Immature natural killer cell (primary cell): ENCODE results near the gene SLC19A1. TPM values are rescaled to one million over a fixed set of nuclear protein-coding genes. Genes with fewer than 3 reads are reported as not detected.

ENCODE experiments used
- DNase-seq, 3 donors: peaks; one replicate each; pipeline ENCODE4 v3.0.0; 2022; ENCODE audit warnings: mixed read lengths in 1 of 3
- H3K27ac Mint-ChIP-seq, 6 donors: one replicate each; pipeline ENCODE4 v1.8.0; 2020; ENCODE audit warnings: mixed read lengths in 6 of 6, mild to moderate bottlenecking in 5 of 6, inconsistent platforms in 4 of 6, moderate library complexity in 3 of 6
- H3K27me3 Mint-ChIP-seq, 3 donors: one replicate each; pipeline ENCODE4 v1.8.0; 2020 to 2021; ENCODE audit warnings: low read depth in 3 of 3, mild to moderate bottlenecking in 3 of 3, mixed read lengths in 3 of 3, moderate library complexity in 3 of 3, inconsistent platforms in 1 of 3
- H3K36me3 Mint-ChIP-seq, 3 donors: one replicate each; pipeline ENCODE4 v1.8.0; 2020; ENCODE audit warnings: mixed read lengths in 3 of 3, inconsistent platforms in 2 of 3, mild to moderate bottlenecking in 2 of 3
- H3K4me1 Mint-ChIP-seq, 2 donors: one replicate each; pipeline ENCODE4 v1.8.0; 2020; ENCODE audit warnings: inconsistent platforms in 2 of 2, mild to moderate bottlenecking in 2 of 2, mixed read lengths in 2 of 2, moderate library complexity in 1 of 2
- H3K4me3 Mint-ChIP-seq, 5 donors: one replicate each; pipeline ENCODE4 v1.8.0; 2020; ENCODE audit warnings: mild to moderate bottlenecking in 5 of 5, mixed read lengths in 5 of 5, inconsistent platforms in 3 of 5, moderate library complexity in 3 of 5
- H3K9me3 Mint-ChIP-seq, 6 donors: one replicate each; pipeline ENCODE4 v1.8.0; 2020; ENCODE audit warnings: mild to moderate bottlenecking in 6 of 6, mixed read lengths in 6 of 6, inconsistent platforms in 4 of 6, moderate library complexity in 3 of 6
- polyA plus RNA-seq, 3 donors: library from polyadenylated mRNA; unstranded; fragments of 300-500 nt; fragmentation: Illumina TruSeq; gene quantifications; one replicate each; pipeline ENCODE4 v1.2.3, GENCODE V29; 2021

Gene SLC19A1
- polyA plus RNA-seq, 3 donors from 2014 or later: 0.84 to 7.1 (median 1.7) TPM

DNA sequence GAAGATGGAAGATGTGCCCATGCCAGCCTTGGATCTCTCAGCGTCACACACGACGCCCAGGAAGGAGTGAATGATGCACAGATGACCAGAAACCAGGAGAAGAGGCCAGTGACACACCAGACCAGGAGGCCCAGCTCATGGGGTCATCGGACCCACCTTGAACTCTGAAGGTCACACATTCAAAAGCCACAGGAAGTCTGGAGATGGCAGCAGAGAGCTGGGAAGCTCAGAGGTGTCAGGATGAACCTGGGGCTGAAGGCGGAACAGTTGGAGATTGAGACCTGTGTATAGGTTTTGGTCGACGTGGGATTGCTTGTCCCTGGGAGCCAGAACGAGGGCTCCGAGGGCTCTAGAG, 43.6 kb downstream of the SLC19A1 start:
- Mint-ChIP-seq H3K27ac (no peak overlapping the region), H3K4me1 (peaks cover 4 to 8% of the 10 kb centered on the region in 2 donors), H3K36me3 (peaks cover 0 to 4% (median 0%) of the 10 kb centered on the region in 3 donors), H3K4me3 (no peak overlapping the region), H3K9me3 (no peaks in the 10 kb centered on the region), H3K27me3 (peaks cover 4 to 6% (median 5%) of the 10 kb centered on the region in 3 donors)
- no peak for DNase-seq

DNA sequence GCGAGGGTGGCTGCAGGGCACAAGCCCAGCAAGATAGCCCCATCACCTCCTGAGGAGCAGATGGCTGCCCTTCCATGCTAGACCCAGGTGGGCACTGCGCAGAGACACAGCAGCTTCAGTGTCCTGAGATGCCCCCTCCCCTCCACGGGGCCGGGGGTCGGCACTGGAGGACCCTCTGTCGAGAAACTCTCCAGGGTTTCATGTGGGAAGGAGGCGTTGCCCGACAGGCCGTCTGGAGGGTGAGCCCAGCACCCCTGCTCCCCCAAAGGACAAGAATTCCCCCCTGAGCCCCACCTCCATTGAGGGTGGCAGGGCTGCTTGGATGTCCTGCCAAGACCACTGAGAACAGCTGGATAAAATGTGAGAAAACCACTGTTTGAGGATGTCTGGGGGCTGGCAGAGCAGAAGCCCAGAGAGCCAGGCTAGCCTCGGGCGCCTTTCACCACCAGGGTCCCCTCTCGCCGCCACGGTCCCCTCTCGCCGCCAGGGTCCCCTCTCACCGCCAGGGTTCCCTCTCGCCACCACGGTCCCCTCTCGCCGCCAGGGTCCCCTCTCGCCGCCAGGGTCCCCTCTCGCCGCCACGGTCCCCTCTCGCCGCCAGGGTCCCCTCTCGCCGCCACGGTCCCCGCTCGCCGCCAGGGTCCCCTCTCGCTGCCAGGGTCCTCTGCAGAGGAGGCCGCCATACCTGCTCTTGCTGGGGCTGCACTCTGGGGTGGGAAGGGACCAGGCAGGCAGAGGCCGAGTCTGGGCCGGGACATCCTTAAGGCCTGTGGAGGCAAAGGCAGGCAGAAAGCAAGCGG, 44.2 kb downstream of the SLC19A1 start:
- no peaks in the 10 kb centered on the region for H3K9me3 Mint-ChIP-seq
- DNase-seq: no peak

DNA sequence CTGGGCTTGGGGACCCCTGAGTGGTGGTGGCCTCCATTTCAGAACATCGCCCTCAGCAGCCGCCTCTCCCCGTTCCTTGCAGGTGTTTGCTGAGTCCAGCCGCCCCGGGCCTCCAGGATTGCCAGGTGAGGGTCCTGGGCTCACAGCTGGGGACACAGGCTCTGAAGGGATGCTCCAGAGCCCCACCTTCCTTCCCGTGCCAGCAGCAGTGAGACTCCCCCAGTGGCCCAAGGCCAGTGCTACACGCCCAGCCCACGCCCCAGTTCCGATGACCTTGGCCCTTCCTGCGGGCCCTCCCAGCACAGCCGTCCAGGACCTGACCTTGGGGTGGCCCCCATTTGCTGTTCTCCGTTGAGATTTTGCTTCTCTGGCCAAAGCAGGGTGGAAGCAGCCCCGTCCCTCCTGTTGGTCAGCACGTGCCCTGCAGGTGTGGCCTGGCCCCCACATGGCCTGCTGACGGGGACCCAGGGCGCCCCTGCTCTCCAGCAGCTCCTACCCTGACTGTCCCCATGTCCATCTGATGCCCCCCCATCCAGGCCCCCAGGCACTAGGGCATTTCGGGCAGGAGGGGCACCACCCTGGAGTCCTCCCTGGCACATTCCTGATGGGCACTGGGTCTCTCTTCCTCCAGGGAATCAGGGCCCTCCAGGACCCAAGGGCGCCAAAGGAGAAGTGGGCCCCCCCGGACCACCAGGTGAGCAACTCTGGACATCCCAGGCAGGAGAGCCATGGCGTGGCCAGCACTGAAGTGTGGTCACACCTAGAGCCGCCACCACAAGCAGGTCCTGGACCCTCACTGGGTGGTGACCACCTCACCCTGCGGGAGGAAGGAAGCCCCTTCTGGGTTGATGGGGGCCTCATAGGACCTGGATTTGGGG, 45.0 kb downstream of the SLC19A1 start:
- H3K9me3 Mint-ChIP-seq: no peaks in the 10 kb centered on the region
- H3K36me3 Mint-ChIP-seq: peaks cover 0 to 4% (median 0%) of the 10 kb centered on the region in 3 donors
- DNase-seq: no peak
- no peak overlapping the region for H3K4me3 Mint-ChIP-seq
- peaks cover 4 to 8% of the 10 kb centered on the region in 2 donors for H3K4me1 Mint-ChIP-seq
- H3K27ac Mint-ChIP-seq: no peak overlapping the region
- H3K27me3 Mint-ChIP-seq: peaks cover 3 to 6% (median 5%) of the 10 kb centered on the region in 3 donors

More for the DNA sequence above, 44.2 kb downstream of the SLC19A1 start:
- H3K27ac Mint-ChIP-seq: no peak overlapping the region
- H3K27me3 Mint-ChIP-seq: peaks cover 3 to 6% (median 5%) of the 10 kb centered on the region in 3 donors
- no peak overlapping the region for H3K4me3 Mint-ChIP-seq
- peaks cover 0 to 4% (median 0%) of the 10 kb centered on the region in 3 donors for H3K36me3 Mint-ChIP-seq
- peaks cover 4 to 8% of the 10 kb centered on the region in 2 donors for H3K4me1 Mint-ChIP-seq

DNA sequence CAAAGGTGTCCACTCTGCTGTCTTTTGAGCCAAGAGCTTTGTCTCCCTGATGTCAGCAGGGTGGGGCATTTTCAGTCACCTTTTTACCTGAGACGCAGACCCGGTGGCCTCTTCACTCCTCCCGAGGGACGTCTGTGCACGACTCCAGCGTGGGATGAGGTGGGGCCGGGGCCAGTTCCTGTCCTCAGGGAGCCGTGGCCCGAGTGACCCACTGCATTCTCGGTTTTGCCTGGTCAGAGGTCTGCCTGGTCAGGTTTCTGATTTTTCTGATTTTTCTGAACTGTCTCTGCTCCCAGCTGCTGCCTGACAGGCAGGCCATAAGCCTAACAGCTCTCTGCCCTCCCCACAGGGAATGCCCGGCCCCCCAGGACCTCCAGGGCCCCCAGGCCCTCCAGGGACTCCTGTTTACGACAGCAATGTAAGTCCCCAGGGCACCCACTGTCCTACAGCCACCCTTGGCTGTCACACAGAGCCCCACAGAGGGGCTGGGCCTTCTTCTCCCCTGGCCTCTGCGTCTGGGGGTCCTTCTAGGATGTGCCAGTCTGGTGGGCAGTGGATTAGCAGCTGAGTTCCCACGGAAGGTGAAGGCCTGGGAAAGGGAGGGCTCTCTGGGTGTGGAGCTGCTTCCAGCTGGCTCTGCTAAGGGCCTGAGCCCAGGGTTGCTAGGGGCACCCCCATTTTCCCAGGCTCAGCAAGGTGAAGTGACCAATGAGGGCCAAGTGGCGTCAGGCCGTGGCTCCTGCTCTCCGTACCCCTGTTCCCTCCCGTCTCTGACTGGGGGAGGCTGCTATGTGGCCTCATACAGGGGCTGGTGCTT, 45.9 kb downstream of the SLC19A1 start:
- H3K9me3 Mint-ChIP-seq: no peaks in the 10 kb centered on the region
- peaks cover 5 to 6% (median 6%) of the 10 kb centered on the region in 3 donors for H3K27me3 Mint-ChIP-seq
- H3K27ac Mint-ChIP-seq: no peak overlapping the region
- H3K36me3 Mint-ChIP-seq: peaks cover 0 to 4% (median 0%) of the 10 kb centered on the region in 3 donors
- DNase-seq: no peak
- peaks cover 4 to 8% of the 10 kb centered on the region in 2 donors for H3K4me1 Mint-ChIP-seq
- H3K4me3 Mint-ChIP-seq: no peak overlapping the region

DNA sequence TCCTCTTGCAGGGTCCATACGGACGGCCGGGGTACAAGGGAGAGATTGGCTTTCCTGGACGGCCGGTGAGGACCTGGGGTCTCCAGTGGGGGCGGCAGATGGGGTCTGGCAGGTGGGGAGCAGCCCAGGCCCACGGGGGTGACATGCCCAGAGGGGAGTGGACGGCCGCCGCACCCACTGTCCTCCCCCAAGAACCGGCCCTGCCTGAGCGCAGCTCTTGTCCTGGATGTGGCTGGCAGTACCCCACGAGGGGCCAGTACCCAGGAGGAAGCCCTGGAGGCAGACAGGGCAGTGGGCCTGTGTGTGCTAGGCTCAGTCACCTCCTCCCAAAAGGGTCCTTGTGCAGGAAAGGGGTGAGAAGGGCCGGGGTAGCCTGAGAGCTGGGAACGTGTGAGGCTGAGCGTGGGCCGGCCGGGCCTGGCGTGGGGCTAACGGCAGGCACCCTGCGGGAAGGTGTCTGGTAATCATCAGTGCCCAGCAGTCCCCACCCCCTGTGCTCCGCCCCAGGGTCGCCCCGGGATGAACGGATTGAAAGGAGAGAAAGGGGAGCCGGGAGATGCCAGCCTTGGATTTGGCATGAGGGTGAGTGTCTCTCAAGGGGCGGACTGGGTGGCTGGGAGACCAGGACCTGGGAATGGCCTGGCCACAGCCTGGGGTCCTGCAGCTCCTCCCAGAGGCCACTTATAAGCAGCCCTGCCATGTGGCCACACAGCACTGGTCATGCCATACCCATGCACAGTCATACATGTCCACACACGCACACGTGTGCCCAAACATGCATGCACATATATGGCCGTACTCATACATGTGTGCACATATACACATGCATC, 47.2 kb downstream of the SLC19A1 start:
- peaks cover 4 to 8% of the 10 kb centered on the region in 2 donors for H3K4me1 Mint-ChIP-seq
- no peaks in the 10 kb centered on the region for H3K9me3 Mint-ChIP-seq
- peaks cover 0 to 4% (median 0%) of the 10 kb centered on the region in 3 donors for H3K36me3 Mint-ChIP-seq
- no peak overlapping the region for H3K4me3 Mint-ChIP-seq
- no peak for DNase-seq
- H3K27me3 Mint-ChIP-seq: peaks cover 5 to 6% (median 6%) of the 10 kb centered on the region in 3 donors
- H3K27ac Mint-ChIP-seq: no peak overlapping the region

DNA sequence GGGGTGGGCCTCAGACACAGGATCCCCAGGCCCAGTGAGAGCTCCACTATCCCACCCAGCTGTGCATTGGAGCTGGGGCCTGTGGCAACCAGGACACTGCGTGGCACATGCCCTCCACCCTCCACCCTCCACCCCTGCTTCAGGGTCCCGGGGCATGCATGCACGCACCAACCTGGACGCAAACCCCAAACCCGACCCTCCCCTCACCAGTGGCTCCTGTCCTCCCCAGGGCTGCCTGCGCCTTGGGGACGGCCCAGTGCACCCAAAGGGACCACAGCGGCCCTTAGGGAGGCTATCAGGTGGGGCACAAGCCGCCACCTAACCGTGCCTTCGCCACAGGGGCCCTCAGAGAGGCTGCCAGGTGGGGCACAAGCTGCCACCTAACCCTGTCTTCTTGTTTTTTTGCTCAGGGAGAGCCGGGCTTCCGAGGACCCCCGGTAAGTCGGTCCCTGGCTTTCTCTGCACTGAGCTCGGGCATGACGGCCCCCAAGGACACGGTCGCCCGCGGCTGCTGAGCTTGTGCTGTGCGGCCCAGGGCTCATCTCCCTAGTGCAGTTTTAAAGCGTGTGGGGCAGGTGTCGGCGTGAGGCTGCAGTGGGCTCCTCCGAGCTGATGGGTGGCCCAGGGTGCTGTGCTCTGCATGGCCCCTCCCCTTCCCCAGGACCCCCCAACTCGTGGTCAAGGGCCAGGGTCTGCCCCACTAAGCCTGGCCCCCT, 47.9 kb downstream of the SLC19A1 start:
- Mint-ChIP-seq H3K27ac (no peak overlapping the region), H3K36me3 (peaks cover 0 to 4% (median 0%) of the 10 kb centered on the region in 3 donors), H3K27me3 (peaks cover 2 to 6% (median 2%) of the 10 kb centered on the region in 3 donors), H3K4me1 (no peaks in the 10 kb centered on the region), H3K9me3 (no peaks in the 10 kb centered on the region), H3K4me3 (no peak overlapping the region)
- no peak for DNase-seq

DNA sequence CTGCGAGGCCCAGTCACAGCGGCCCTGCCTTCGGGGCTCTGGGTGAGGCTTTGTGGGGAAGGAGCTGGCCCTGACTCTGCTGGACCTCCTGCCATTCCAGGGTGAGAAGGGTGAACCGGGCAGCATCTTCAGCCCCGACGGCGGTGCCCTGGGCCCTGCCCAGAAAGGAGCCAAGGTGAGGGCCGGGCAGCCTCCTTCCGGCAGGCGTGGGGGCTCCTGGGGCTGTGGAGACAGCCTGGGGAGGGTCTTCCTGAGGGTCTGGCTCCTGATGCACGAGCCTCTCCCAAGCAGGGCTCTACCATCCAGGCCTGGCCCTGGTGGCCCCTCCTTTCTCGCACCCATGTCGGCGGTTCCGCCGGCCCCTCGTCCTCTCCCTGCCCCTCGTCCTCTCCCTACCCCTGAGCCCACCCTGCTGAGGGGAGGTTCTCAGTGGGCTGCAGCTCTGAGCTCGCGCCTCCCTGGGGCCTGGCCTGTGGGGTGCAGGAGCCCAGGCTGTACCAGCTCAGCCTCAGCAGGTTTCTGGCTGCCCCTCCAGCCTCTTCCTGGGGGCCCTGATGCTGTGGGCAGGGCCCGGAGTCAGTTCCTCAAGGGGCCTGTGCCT, 48.7 kb downstream of the SLC19A1 start:
- no peak for DNase-seq
- H3K27ac Mint-ChIP-seq: no peak overlapping the region
- H3K27me3 Mint-ChIP-seq: peaks cover 0 to 2% (median 2%) of the 10 kb centered on the region in 3 donors
- H3K9me3 Mint-ChIP-seq: no peaks in the 10 kb centered on the region
- no peaks in the 10 kb centered on the region for H3K4me1 Mint-ChIP-seq
- no peak overlapping the region for H3K4me3 Mint-ChIP-seq
- H3K36me3 Mint-ChIP-seq: peaks cover 0 to under 1% (median 0%) of the 10 kb centered on the region in 3 donors

DNA sequence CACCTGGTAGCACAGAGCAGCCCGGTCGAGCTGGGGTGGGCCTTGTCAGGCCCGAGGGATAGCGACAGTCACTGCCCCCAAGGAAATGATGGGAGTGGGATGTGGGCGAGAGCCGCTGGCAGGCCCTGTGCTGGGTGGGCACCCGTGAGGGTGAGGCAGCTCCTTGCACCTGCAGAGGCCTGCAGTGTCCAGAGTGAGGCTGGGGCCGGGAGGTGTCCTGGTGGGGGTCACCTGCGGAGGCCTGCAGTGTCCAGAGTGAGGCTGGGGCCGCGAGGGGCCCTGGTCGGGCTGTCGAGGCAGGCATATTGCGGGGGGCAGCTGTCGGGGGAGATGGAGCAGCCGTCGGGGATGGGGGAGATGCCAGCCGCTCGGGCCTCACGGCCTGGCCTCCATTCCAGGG, 49.5 kb downstream of the SLC19A1 start:
- H3K27me3 Mint-ChIP-seq: peaks cover 0 to 2% (median 2%) of the 10 kb centered on the region in 3 donors
- no peaks in the 10 kb centered on the region for H3K9me3 Mint-ChIP-seq
- no peak overlapping the region for H3K27ac Mint-ChIP-seq
- no peaks in the 10 kb centered on the region for H3K4me1 Mint-ChIP-seq
- no peak overlapping the region for H3K4me3 Mint-ChIP-seq
- DNase-seq: no peak
- H3K36me3 Mint-ChIP-seq: no peaks in the 10 kb centered on the region

DNA sequence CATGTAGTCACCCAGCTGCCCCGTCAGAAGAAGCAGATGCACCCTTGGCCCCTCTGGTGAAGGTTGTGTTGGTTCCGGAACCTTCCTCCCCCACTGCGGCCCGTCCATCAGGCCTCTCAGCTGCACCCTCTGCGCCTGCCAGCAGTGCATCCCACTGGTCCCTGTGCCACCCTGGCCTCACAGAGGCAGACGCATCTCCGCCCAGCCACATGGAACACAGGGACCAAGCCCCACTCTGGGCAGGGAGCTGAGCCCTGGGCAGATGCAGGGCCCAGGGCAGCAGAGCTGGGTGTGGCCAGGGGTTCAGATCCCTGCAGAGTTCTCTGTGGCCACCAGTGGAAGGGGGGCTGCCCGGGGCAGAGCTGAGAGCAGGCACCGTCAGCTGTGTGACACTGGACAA, 50.6 kb downstream of the SLC19A1 start:
- Mint-ChIP-seq H3K4me3 (no peak overlapping the region), H3K36me3 (no peaks in the 10 kb centered on the region), H3K27me3 (peaks cover 0 to 2% (median 2%) of the 10 kb centered on the region in 3 donors), H3K4me1 (no peaks in the 10 kb centered on the region), H3K9me3 (no peaks in the 10 kb centered on the region), H3K27ac (no peak overlapping the region)
- no peak for DNase-seq

DNA sequence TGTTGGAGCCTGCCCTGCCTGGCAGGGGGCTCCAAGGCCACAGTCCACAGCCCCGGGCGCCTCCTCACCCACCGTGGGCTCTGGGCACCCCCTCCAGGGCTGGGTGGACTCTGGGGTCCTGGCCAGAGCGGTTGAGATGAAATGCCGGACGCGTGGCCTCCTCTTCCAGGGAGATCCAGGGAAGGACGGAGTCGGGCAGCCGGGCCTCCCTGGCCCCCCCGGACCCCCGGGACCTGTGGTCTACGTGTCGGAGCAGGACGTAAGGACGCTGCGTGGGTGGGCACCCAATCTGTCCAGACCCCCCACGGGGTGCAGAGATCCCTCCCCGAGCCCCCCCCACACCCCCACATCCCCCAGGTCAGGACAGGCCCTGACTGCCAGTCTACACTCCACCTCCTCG, 51.2 kb downstream of the SLC19A1 start:
- H3K4me3 Mint-ChIP-seq: no peak overlapping the region
- H3K9me3 Mint-ChIP-seq: no peaks in the 10 kb centered on the region
- peaks cover 0 to 4% (median 2%) of the 10 kb centered on the region in 3 donors for H3K27me3 Mint-ChIP-seq
- no peak for DNase-seq
- H3K4me1 Mint-ChIP-seq: no peaks in the 10 kb centered on the region
- no peaks in the 10 kb centered on the region for H3K36me3 Mint-ChIP-seq
- H3K27ac Mint-ChIP-seq: no peak overlapping the region

DNA sequence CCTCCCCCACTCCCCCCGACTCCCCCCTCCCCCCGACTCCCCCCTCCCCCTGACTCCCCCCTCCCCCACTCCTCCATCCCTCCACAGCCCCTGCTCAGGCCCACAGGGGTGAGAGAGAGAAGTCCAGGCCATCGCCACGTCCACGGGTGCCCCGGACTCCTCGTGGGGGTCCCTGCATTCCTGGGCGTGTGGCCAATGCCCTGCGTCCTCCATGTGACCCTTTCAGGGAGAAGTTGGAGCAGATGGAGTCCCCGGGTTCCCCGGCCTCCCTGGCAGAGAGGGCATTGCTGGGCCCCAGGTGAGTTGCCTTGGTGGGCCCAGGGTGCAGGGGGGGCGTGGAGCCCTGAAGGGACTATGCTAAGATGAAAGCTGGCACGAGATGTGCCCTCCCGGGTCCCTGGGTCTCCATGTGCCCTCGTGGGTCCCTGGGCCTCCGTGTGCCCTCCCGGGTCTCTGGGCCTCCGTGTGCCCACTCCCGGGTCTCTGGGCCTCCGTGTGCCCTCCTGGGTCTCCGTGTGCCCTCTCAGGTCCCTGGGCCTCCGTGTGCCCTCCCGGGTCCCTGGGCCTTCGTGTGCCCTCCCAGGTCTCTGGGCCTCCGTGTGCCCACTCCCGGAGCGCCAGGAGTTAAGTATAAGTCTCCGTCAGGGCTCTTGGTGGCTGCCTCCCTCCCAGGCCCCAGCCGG, 52.0 kb downstream of the SLC19A1 start:
- peaks cover 0 to 4% (median 0%) of the 10 kb centered on the region in 3 donors for H3K27me3 Mint-ChIP-seq
- H3K9me3 Mint-ChIP-seq: no peaks in the 10 kb centered on the region
- no peak overlapping the region for H3K27ac Mint-ChIP-seq
- no peak overlapping the region for H3K4me3 Mint-ChIP-seq
- no peak for DNase-seq
- no peaks in the 10 kb centered on the region for H3K4me1 Mint-ChIP-seq
- no peaks in the 10 kb centered on the region for H3K36me3 Mint-ChIP-seq

DNA sequence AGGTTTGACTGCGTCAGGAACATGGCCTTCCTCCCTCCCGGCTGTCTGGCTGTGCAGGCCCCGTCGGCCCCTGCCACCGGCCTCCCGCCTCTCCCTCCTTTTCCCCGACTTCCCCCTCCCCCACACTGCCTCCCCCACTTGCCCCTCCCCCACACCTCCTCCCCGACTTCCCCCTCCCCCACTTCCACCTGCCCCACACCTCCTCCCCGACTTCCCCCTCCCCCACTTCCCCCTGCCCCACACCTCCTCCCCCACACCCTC, 52.6 kb downstream of the SLC19A1 start:
- Mint-ChIP-seq H3K27ac (no peak overlapping the region), H3K36me3 (no peaks in the 10 kb centered on the region), H3K4me1 (peaks cover 0 to under 1% of the 10 kb centered on the region in 2 donors), H3K4me3 (no peak overlapping the region), H3K9me3 (no peaks in the 10 kb centered on the region), H3K27me3 (peaks cover 0 to 4% (median 0%) of the 10 kb centered on the region in 3 donors)
- DNase-seq: no peak
